ENCODE results near the gene CXXC5. TPM values are rescaled to one million over a fixed set of nuclear protein-coding genes. Genes with fewer than 3 reads are reported as not detected.

The CXXC5 gene
- polyA plus RNA-seq, 1 of the 3 experiments (the other 2 are of a cell fraction) = 47.4 TPM

DNA sequence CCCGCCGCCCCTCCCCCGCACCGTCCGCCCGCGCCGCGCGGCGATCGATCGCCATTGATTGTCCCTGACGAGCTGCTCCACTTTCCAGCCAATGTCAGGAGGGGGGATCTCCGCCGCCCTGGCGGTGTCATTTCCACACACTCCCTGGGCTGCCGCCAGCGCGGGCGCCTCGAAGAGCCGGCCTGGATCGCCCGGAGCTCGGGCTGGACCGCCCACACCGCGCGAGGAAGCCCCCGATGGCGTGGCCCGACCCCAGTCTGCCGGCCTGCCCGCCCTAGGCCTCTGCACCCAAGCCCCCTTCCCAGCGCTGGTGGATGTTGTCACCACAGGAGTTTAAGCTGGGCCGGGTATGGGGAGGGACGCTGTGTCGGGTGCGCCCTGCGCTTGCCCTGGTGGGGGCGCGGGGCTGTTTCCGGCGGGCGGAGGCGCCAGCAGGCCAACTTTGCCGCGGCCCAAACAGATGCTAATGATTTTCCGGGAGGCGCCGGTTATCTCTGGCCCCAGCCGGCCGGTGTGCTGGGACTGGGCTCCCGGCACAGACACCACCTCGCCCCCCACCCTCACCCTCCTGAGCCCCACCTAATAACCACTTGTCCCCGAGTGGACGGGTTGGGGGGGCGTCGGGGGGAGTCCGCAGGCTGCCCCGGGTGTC is 10.6 kb upstream of the CXXC5 start (continued):
- no peak; the same call in 1 of the 2 replicates for TF ChIP-seq TAF1 (IDR thresholded peaks at IDR 0.05; ENCODE audit: borderline replicate concordance, low read depth, low read length)
- TF ChIP-seq POLR2AphosphoS5 (IDR thresholded peaks at IDR 0.05; ENCODE audit: low read depth, low read length) = 0 out of 2 replicates have a peak, but pooled peaks have one; percentile 8
- 0 out of 2 replicates have a peak, but pooled peaks have one; percentile 30 for TF ChIP-seq GABPA (IDR thresholded peaks at IDR 0.05; ENCODE audit: low read depth)
- peak; percentile 88 for TF ChIP-seq NFIC (IDR thresholded peaks at IDR 0.05; ENCODE audit: borderline replicate concordance)
- TF ChIP-seq, protein P1, sequence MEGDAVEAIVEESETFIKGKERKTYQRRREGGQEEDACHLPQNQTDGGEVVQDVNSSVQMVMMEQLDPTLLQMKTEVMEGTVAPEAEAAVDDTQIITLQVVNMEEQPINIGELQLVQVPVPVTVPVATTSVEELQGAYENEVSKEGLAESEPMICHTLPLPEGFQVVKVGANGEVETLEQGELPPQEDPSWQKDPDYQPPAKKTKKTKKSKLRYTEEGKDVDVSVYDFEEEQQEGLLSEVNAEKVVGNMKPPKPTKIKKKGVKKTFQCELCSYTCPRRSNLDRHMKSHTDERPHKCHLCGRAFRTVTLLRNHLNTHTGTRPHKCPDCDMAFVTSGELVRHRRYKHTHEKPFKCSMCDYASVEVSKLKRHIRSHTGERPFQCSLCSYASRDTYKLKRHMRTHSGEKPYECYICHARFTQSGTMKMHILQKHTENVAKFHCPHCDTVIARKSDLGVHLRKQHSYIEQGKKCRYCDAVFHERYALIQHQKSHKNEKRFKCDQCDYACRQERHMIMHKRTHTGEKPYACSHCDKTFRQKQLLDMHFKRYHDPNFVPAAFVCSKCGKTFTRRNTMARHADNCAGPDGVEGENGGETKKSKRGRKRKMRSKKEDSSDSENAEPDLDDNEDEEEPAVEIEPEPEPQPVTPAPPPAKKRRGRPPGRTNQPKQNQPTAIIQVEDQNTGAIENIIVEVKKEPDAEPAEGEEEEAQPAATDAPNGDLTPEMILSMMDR (IDR thresholded peaks at IDR 0.05) = peak; percentile 34
- no peak for TF ChIP-seq FOSL2 (IDR thresholded peaks at IDR 0.05; ENCODE audit: borderline replicate concordance, low read depth)
- TF ChIP-seq, protein P2, sequence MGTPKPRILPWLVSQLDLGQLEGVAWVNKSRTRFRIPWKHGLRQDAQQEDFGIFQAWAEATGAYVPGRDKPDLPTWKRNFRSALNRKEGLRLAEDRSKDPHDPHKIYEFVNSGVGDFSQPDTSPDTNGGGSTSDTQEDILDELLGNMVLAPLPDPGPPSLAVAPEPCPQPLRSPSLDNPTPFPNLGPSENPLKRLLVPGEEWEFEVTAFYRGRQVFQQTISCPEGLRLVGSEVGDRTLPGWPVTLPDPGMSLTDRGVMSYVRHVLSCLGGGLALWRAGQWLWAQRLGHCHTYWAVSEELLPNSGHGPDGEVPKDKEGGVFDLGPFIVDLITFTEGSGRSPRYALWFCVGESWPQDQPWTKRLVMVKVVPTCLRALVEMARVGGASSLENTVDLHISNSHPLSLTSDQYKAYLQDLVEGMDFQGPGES (IDR thresholded peaks at IDR 0.05; ENCODE audit: low read depth, low read length) = no peak
- peak; percentile 37; the same call in 1 of the 2 replicates for TF ChIP-seq RCOR1 (IDR thresholded peaks at IDR 0.05; ENCODE audit: low read length)
- TF ChIP-seq RFX5 (IDR thresholded peaks at IDR 0.05; ENCODE audit: low read length) = no peak

DNA sequence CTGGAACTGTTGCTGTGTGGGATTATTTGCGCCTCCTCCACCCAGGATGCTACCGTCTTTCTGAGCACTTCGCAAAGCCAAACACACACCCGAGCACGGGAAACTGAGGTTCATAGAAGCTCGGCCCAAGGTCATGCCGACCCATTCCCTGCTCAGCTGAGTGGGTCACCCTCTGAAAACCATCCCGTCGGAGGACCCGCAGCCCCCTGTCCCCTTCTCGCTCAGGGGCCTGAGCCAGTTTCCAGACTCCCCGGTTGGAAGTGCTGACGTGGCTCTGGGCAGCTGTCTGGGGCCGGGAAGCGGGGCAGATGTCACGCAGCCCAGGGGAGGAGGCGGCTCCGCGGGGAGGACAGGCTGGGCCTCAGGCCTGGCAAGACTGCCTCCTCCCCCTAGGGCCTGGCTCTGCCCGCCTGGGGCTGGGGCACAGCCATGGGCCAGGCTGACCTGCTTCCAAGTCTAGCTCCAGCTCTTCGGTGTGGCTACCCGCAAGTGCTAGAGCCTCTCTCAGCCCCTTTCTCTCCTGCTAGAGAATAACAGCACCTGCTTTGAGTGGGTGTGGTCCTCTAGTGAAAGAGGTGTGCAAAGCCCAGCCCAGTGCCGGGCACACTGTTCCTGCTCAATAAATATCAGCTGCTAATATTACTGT is 9.9 kb upstream of the CXXC5 start:
- H3K4me3 ChIP-seq (ENCODE audit: low read depth in 2 of 2, low read length in 1 of 2) = peak overlapping the region; percentile 42 to 59; a peak in 3 of 4 replicates
- H3F3A ChIP-seq (replicated peaks; ENCODE audit: insufficient read depth) = peaks cover 30% of the 10 kb centered on the region
- peak; percentile 89 for DNase-seq
- H3K27me3 ChIP-seq (ENCODE audit: insufficient read depth) = no peaks in the 10 kb centered on the region
- H3K9ac ChIP-seq = peak overlapping the region; percentile 48; the same call in 1 of the 2 replicates
- H3K4me1 ChIP-seq (ENCODE audit: control insufficient read depth in 1 of 2, insufficient read depth in 2 of 2, low read depth in 1 of 2, low read length in 1 of 2) = peaks cover 45 to 66% of the 10 kb centered on the region in 2 experiments
- peak overlapping the region; percentile 83 to 99 for H3K27ac ChIP-seq (ENCODE audit: low read depth in 2 of 2, low read length in 1 of 2)
- ChIA-PET CTCF (interaction anchor here (2.8 to 22.4 kb wide), 7 partner anchors 11 to 129 kb away, joined by 14 to 627 read pairs (median 177); partner anchors contain the start of gene CXXC5), POLR2A (interaction anchor here (0.8 to 5.6 kb wide), 12 partner anchors 11 to 127 kb away, joined by 3 to 130 read pairs (median 8); partner anchors contain the start of genes CXXC5 and UBE2D2)
- peaks cover 28% of the 10 kb centered on the region; the same call in 1 of the 2 replicates for H3K79me2 ChIP-seq (ENCODE audit: insufficient read depth)
- no peaks in the 10 kb centered on the region for H3K9me3 ChIP-seq
- H2AFZ ChIP-seq (ENCODE audit: low read depth) = no peak overlapping the region
- no peaks in the 10 kb centered on the region; the same call in 1 of the 2 replicates for H4K20me1 ChIP-seq (ENCODE audit: insufficient read depth)
- peak overlapping the region; percentile 87 for H3K4me2 ChIP-seq
- TF ChIP-seq RCOR1 (IDR thresholded peaks at IDR 0.05; ENCODE audit: low read length) (0 out of 2 replicates have a peak, but pooled peaks have one; percentile 17), TAF1 (IDR thresholded peaks at IDR 0.05; ENCODE audit: borderline replicate concordance, low read depth, low read length) (no peak), YY1 (IDR thresholded peaks at IDR 0.05; ENCODE audit: low read depth) (0 out of 2 replicates have a peak, but pooled peaks have one; percentile 27), RAD21 (IDR thresholded peaks at IDR 0.05; ENCODE audit: low read length) (no peak), EP300 (IDR thresholded peaks at IDR 0.05; ENCODE audit: borderline replicate concordance in 1 of 2, low read depth in 1 of 2, low read length in 1 of 2) (no peak; a peak in 1 of 4 replicates), GABPA (IDR thresholded peaks at IDR 0.05; ENCODE audit: low read depth) (no peak), FOSL2 (IDR thresholded peaks at IDR 0.05; ENCODE audit: borderline replicate concordance, low read depth) (no peak), TEAD4 (IDR thresholded peaks at IDR 0.05; ENCODE audit: borderline replicate concordance, insufficient read depth) (no peak)
- TF ChIP-seq, protein P3, sequence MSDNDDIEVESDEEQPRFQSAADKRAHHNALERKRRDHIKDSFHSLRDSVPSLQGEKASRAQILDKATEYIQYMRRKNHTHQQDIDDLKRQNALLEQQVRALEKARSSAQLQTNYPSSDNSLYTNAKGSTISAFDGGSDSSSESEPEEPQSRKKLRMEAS (IDR thresholded peaks at IDR 0.05; ENCODE audit: low read depth) = no peak
- TF ChIP-seq, protein P2 (IDR thresholded peaks at IDR 0.05; ENCODE audit: low read depth, low read length) = no peak
- TF ChIP-seq, protein P4, sequence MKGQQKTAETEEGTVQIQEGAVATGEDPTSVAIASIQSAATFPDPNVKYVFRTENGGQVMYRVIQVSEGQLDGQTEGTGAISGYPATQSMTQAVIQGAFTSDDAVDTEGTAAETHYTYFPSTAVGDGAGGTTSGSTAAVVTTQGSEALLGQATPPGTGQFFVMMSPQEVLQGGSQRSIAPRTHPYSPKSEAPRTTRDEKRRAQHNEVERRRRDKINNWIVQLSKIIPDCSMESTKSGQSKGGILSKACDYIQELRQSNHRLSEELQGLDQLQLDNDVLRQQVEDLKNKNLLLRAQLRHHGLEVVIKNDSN (IDR thresholded peaks at IDR 0.05; ENCODE audit: borderline replicate concordance, low read depth) = no peak
- TF ChIP-seq, protein P1 (IDR thresholded peaks at IDR 0.05) = no peak
- no peaks in the 10 kb centered on the region for H3K36me3 ChIP-seq (replicated peaks in 1 of 2; ENCODE audit: control insufficient read depth in 1 of 2, insufficient read depth in 2 of 2, low read length in 1 of 2)
- WGBS (ENCODE audit: low lambda C conversion rate) = 41% methylated on average over 3 of the region's 23 CpGs
- H3K9me2 ChIP-seq = no peaks in the 10 kb centered on the region
